SJCRH30 (cell line): ENCODE data around the gene KDM4B. TPM values are rescaled to one million over a fixed set of nuclear protein-coding genes. Genes with fewer than 3 reads are reported as not detected.
"Not testable (repeated sequence)": the region's sequence is repeated elsewhere in the genome, so short reads cannot be mapped to it uniquely, and the experiment has no call there.

Experiments used
- DNase-seq, 2 experiments: peaks; one replicate each; pipeline ENCODE4 v3.0.0-alpha.2; 2015 to 2020
- H3K27ac ChIP-seq: fragments of 250-450 bp; sonication (Bioruptor Pico); 2 replicates; pipeline ENCODE4 v1.5.1; 2020; ENCODE audit warnings: mild to moderate bottlenecking, moderate library complexity
- H3K27me3 ChIP-seq: fragments of 250-450 bp; sonication (Bioruptor Pico); 2 replicates; pipeline ENCODE4 v1.5.1; 2020; ENCODE audit warnings: mild to moderate bottlenecking, moderate library complexity
- H3K36me3 ChIP-seq: fragments of 250-450 bp; sonication (Bioruptor Pico); 2 replicates; pipeline ENCODE4 v1.5.1; 2020; ENCODE audit warnings: mild to moderate bottlenecking, moderate library complexity
- H3K4me1 ChIP-seq: fragments of 250-450 bp; sonication (Bioruptor Pico); 2 replicates; pipeline ENCODE4 v1.5.1; 2020; ENCODE audit warnings: mild to moderate bottlenecking, moderate library complexity
- H3K4me3 ChIP-seq: fragments of 250-450 bp; sonication (Bioruptor Pico); 2 replicates; pipeline ENCODE4 v1.5.1; 2020; ENCODE audit warnings: mild to moderate bottlenecking, moderate library complexity
- H3K9me3 ChIP-seq: fragments of 250-450 bp; sonication (Bioruptor Pico); replicated peaks from 2 replicates; pipeline ENCODE4 v1.5.1; 2020; ENCODE audit warnings: mild to moderate bottlenecking, moderate library complexity
- total RNA-seq: library from RNA; depleted of rRNA; stranded (reverse); fragments of >200 nt; shearing (Covaris generic); gene quantifications from 2 replicates; pipeline ENCODE4 v1.2.3, GENCODE V29; 2014

The KDM4B gene
- total RNA-seq, 1 experiment from 2014 or later, result 16.2 TPM

DNA sequence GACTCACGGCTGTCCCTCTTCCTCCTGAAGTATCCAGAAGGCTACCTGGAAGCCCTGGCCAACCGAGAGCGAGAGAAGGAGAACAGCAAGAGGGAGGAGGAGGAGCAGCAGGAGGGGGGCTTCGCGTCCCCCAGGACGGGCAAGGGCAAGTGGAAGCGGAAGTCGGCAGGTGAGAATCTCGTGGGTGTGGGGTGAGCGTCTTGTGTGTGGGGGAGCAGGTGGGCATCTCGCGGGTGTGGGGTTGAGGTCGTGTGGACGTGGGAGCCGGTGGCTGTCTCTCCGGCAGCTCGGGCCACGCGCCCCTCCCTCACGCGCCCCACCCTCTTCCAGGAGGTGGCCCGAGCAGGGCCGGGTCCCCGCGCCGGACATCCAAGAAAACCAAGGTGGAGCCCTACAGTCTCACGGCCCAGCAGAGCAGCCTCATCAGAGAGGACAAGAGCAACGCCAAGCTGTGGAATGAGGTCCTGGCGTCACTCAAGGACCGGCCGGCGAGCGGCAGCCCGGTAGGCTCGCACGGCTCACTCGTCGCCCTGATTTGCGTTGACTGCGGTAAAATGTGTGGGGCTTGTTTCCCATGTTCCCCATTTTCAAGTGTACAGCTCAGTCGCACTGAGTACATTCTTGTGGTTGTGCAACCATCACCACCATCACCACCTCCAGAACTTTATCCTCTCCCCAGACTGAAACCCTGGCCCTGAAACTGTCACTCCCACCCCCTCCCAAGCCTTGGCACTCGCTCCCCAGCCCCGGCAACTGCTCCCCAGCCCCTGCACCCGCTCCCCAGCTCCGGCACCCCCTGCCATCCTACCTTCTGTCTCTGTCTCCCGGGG, 14.4 kb upstream of the KDM4B start:
- H3K9me3 ChIP-seq, H3K27me3 ChIP-seq, DNase-seq, H3K4me1 ChIP-seq, H3K4me3 ChIP-seq, H3K27ac ChIP-seq: not testable (repeated sequence)
- H3K36me3 ChIP-seq, result peaks cover 93% of the 10 kb centered on the region

DNA sequence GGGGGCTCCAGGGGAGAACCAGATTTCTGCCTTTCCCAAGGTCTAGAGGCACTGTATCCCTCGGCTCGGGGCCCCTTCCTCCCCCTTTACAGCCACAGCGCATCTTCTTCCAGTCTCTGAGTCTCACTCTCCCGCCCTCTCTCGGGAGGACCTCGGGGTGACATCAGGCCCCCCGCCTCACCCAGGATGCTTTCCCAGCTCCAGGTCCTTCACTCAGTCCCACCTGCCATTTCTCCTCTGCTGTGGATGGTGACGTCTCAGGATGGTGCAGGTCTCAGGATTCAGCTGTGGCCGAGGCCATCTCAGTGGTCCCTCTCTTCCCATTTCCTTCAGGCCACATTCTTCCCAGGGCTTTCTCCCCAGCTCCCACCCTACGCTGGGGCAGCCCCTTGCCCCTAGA, 13.6 kb upstream of the KDM4B start:
- no peak for DNase-seq
- Histone ChIP-seq H3K36me3 (peaks cover 94% of the 10 kb centered on the region), H3K9me3 (no peaks in the 10 kb centered on the region), H3K4me3 (no peak overlapping the region), H3K4me1 (no peaks in the 10 kb centered on the region), H3K27me3 (no peaks in the 10 kb centered on the region), H3K27ac (no peak overlapping the region)

DNA sequence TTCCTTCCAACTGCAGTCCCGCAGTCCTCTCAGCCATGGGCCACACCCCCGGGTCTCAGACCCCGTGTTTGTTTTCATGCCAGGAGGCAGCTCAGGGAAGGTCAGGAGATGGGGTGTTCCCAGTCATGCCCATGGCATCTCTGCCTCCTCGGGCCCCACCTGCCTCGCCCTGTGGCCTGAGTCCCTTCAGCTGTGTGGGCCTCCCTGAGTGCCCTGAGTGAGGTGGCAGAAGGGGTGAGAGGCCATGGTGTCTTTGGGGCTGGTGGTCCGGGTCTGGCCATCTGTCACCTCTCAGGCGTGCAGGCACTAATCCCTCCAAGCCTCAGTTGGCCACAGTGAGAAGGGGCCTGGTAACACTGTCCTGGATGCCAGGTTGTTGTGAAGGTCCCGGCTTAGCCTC, 10.9 kb upstream of the KDM4B start:
- no peak overlapping the region for H3K27ac ChIP-seq
- no peaks in the 10 kb centered on the region for H3K9me3 ChIP-seq
- peaks cover 84% of the 10 kb centered on the region for H3K36me3 ChIP-seq
- H3K4me3 ChIP-seq, result no peak overlapping the region
- H3K4me1 ChIP-seq, result no peaks in the 10 kb centered on the region
- H3K27me3 ChIP-seq, result no peaks in the 10 kb centered on the region
- no peak for DNase-seq

DNA sequence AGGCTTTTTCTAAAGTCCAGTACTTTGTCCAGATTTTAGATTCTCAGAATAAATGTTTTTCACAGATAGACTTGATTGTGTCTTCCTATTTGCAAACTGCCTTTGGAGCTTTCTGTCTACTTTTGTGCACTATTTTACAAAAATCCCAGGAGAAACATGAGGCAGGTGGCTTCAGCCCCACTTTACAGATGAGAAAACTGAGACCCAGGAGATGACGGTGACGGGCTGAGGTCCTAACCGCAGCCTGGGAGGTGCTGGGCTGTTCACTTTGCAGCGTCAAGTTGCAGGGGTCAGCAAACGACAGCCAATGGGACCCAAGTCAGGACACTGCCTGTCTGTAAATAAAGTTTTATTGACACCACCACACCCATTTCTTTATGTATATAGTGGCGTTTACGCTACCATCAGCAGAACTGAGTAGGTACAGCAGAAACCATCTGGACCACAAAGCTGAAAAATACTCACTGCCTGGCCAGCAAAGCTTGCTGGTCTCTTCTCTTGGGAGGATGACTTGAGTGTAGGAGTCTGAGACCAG, 6.8 kb upstream of the KDM4B start:
- Histone ChIP-seq H3K36me3 (peaks cover 67% of the 10 kb centered on the region), H3K27ac (no peak overlapping the region)

DNA sequence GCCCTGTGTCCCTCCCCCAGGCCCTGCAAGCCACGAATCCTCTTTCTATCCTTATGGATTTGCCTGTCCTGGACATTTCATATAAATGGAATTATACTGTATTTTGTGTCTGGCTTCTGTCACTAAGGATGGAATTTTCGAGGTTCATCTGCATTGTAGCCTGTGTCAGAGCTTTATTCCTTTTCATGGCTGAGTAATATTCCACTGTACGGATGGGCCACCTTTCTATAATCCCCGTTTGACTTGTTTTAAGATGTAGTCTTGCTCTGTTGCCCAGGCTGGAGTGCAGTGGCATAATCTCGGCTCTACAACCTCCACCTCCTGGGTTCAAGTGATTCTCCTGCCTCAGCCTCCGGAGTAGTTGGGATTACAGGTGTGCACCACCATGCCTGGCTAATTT, 3.9 kb upstream of the KDM4B start:
- H3K36me3 ChIP-seq, result peaks cover 38% of the 10 kb centered on the region
- H3K4me1 ChIP-seq, result peaks cover 5% of the 10 kb centered on the region; the same call in 1 of the 2 replicates
- H3K27ac ChIP-seq, result no peak overlapping the region
- no peak for DNase-seq
- H3K27me3 ChIP-seq, result no peaks in the 10 kb centered on the region
- H3K9me3 ChIP-seq, result no peaks in the 10 kb centered on the region
- no peak overlapping the region for H3K4me3 ChIP-seq

More for the DNA sequence above, 6.8 kb upstream of the KDM4B start:
- H3K4me3 ChIP-seq, result no peak overlapping the region
- no peaks in the 10 kb centered on the region for H3K9me3 ChIP-seq
- H3K27me3 ChIP-seq, result no peaks in the 10 kb centered on the region
- no peak for DNase-seq
- H3K4me1 ChIP-seq, result no peaks in the 10 kb centered on the region

DNA sequence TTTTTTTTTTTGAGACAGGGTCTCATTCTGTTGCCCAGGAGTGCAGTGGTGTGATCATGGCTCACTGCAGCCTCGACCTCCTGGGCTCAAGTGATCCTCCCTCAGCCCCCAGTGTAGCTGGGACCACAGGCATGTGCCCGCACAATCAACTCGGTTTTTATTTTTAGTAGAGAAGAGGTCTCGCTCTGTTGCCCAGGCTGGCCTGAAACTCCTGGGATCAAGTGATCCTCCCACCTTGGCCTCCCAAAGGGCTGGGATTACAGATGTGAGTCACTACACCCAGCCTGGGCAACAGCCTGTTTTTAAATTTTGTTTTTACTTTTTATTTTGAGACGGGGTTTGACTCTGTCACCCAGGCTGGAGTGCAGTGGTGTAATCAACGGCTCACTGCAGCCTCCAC, 2.3 kb upstream of the KDM4B start:
- Histone ChIP-seq H3K27me3 (no peaks in the 10 kb centered on the region), H3K4me3 (no peak overlapping the region), H3K4me1 (peaks cover 5% of the 10 kb centered on the region; the same call in 1 of the 2 replicates), H3K9me3 (no peaks in the 10 kb centered on the region), H3K27ac (no peak overlapping the region), H3K36me3 (peaks cover 33% of the 10 kb centered on the region)
- DNase-seq, result no peak

DNA sequence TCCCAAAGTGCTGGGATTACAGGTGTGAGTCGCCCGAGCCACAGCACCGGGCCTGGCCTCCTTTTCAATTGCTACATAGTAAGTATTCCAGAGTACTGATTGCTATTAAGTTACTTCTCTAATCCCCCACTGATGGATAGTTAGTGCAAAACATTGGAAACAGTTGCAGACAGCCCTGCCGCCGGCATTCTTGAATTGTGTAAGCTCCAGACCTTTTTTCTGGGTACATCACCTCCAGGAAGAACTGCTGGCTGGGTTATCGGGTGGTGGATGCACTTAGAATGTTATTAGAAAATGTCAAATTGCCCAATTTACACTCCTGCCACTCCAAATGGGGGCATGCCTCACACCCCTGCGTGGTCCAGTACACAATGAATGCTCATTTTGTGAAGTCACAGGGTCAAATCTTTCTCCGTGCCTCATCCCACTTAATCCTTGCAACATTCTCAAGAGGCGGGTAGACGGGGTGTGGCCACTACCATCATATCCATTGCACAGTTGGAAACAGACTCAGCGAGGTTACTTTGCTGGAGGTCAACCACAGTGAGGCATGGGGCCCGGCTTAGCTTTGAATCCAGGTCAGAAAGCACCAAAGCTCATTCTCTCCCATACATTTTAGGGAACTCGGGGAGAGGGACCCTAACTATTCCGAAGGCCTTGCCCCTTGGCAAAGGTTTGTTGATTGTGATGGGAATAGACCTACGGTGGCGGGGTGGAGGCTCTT, 1.0 kb upstream of the KDM4B start:
- no peak overlapping the region for H3K27ac ChIP-seq
- H3K4me1 ChIP-seq, result peaks cover 5% of the 10 kb centered on the region; the same call in 1 of the 2 replicates
- no peaks in the 10 kb centered on the region for H3K27me3 ChIP-seq
- peaks cover 22% of the 10 kb centered on the region for H3K36me3 ChIP-seq
- H3K4me3 ChIP-seq, result peak overlapping the region; percentile 17
- no peaks in the 10 kb centered on the region for H3K9me3 ChIP-seq
- DNase-seq, result peak in 1 of 2 experiments; percentile 49

DNA sequence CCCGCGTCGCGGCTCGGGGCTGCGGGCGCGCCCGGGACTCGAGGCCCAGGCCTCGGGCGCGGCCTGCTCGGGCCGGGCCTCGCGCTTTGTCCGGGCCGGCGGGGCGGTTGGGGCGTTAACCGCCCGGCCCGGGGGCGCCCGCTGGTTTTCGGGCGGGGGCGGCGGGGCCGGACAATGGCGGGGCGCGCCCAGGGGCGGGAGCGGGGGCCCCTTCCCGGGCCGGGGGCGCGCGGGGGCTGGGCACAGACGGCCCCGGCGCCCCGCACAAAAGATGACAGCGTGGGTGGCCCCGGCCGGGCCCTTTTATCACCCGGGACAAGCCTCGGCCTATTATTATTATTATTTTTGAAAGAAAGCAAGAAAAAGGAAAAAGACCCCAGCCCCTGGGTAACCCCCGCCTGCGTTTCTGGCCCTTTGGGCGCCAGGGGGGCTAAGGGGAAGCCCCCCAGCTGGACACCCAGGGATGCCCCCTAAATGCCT, 419 bp downstream of the KDM4B start:
- H3K27me3 ChIP-seq, result no peaks in the 10 kb centered on the region
- peak overlapping the region; percentile 66 for H3K4me3 ChIP-seq
- H3K27ac ChIP-seq, result no peak overlapping the region
- peaks cover 12% of the 10 kb centered on the region for H3K36me3 ChIP-seq
- DNase-seq, result no peak
- H3K4me1 ChIP-seq, result peaks cover 5% of the 10 kb centered on the region; the same call in 1 of the 2 replicates
- H3K9me3 ChIP-seq, result no peaks in the 10 kb centered on the region

DNA sequence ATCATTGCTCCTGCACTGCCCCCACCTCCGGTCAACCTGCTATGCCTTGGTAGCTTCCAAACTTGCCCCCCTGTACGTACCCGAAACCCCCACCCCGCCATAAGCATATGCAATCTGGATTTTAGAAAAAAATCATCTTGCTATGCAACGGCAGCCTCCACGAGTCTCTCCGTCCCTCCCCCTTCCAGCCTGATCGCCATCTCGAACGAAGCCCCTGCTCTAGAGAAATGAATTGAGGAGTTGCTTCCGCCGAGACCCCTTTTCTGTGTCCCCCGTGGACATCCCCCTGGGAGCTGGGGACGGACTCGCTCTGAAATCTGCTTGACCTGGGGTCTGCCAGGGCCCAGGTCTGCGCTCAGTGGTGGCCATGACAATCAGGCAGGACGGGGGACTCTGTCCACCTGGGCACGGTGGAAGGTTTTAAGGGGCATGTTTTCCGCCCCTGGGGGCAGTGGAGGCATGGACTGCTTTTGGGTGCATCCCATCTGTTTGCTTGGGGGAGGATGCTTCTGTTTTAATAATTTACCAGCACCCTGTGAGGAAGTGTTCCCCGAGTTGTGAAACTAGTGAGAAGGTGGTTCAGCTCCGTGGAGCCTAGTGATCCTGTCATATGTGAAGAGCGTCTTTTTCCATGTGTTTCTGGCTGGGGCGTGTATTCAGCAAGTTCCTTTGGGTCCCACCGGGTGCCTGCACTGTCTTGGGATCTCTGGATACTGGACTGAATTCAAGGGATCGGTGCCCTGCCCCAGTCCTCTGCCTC, 1.0 kb downstream of the KDM4B start:
- Histone ChIP-seq H3K36me3 (peaks cover 6% of the 10 kb centered on the region), H3K4me1 (peaks cover 5% of the 10 kb centered on the region; the same call in 1 of the 2 replicates), H3K27me3 (no peaks in the 10 kb centered on the region), H3K4me3 (peak overlapping the region; percentile 66), H3K9me3 (no peaks in the 10 kb centered on the region), H3K27ac (no peak overlapping the region)
- peak in 1 of 2 experiments; percentile 35 for DNase-seq

DNA sequence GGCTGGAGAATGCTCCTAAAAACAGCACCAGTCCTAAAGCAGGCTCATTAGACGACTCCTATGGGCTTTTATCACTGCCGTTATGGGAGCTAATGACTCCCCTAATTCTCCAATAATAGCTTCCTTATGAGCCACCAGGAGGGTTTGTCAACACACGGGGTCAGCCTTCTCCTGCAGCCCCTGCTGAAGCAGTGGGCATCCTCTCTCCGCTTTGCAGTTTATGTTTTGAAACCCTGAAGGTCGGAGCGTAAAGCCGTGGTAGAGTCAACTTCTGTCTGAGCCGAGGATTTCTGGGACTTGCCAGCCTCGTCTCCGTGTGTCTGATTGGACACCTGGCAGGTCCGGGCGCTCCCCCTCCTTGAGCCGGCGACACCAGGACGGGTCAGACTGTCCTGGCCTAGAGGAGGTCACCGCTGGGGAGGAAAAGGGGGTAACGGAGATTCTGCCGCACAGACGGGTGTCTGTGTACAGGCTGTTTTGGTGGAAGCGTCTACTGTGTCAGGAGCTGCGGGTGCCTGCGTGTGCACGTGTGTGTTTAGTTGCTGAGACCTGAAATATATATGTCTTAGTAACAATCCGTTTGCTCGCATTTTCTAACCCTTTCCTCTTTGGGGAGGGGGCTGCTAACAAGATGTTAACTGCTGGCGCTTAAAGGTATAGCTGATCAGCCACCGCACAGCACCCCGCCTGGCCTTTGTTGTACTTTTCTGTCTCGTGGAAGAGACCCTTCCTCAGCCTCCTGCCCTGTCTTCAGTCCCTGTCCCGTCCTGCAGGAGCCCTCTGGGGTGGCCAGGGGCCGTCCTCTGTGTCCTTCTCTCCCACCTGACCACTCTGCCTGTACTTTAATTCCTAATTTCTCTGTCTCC, 1.9 kb downstream of the KDM4B start:
- Histone ChIP-seq H3K4me1 (peaks cover 5% of the 10 kb centered on the region; the same call in 1 of the 2 replicates), H3K27ac (no peak overlapping the region), H3K9me3 (no peaks in the 10 kb centered on the region), H3K27me3 (no peaks in the 10 kb centered on the region), H3K36me3 (peaks cover 2% of the 10 kb centered on the region; the same call in 1 of the 2 replicates), H3K4me3 (peak overlapping the region; percentile 66)
- no peak for DNase-seq

DNA sequence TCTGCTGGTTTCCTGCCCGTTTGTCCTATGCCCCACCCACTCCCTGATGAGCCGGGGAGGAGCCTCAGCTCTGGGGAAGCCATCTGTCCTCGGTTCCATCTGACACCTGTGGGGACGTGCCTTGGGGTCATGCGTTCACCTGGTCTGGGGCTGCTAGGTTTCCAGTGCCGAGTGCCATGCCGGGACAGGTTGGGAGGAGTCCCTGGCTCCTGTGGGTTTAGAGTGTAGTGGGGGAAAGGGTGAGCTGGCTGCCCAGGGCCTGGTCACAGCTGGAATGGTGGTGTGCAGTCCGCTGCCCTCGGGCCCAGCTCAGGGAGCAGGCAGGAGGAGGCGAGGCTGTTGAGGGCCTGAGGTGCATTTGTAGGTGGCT, 2.5 kb downstream of the KDM4B start:
- Histone ChIP-seq H3K27me3 (no peaks in the 10 kb centered on the region), H3K4me1 (peaks cover 5% of the 10 kb centered on the region; the same call in 1 of the 2 replicates), H3K4me3 (peak overlapping the region; percentile 66), H3K27ac (no peak overlapping the region), H3K36me3 (no peaks in the 10 kb centered on the region), H3K9me3 (no peaks in the 10 kb centered on the region)
- no peak for DNase-seq

DNA sequence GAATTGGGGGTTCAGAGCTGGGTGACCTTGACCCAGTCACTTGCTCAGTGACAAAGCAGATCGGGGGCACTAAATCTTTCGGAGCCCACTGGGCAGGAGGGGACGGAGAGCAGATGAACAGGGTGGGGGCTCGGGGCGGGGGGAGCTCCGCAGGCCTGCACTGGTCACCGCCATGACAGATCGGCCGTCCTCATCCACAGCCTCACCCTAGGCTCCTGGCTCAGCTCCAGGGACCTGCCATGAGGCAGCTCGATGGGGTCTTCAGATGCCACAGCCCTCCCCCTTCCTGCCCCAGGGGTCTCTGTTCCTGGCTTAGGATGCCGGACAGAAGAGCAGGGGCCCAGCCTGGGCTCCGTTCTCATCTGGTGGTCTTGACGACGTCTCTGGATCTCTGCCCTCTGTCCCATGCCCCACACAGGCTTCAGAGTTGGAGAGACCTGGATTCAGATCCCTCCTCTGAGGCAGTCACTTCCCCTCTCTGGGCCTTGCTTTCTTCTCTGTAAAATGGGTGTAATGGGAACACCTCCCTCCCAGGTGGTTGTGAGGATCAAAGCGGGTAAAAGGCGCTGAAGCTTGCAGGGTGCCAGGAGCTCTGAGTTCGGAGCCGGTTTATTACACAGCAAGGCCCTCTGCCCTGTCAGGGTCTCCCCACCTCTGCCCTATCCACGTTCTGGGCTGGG, 3.0 kb downstream of the KDM4B start:
- no peak overlapping the region for H3K4me3 ChIP-seq
- H3K27ac ChIP-seq, result no peak overlapping the region
- H3K9me3 ChIP-seq, result no peaks in the 10 kb centered on the region
- no peaks in the 10 kb centered on the region for H3K36me3 ChIP-seq
- no peak for DNase-seq
- no peaks in the 10 kb centered on the region for H3K27me3 ChIP-seq
- peaks cover 8% of the 10 kb centered on the region for H3K4me1 ChIP-seq

DNA sequence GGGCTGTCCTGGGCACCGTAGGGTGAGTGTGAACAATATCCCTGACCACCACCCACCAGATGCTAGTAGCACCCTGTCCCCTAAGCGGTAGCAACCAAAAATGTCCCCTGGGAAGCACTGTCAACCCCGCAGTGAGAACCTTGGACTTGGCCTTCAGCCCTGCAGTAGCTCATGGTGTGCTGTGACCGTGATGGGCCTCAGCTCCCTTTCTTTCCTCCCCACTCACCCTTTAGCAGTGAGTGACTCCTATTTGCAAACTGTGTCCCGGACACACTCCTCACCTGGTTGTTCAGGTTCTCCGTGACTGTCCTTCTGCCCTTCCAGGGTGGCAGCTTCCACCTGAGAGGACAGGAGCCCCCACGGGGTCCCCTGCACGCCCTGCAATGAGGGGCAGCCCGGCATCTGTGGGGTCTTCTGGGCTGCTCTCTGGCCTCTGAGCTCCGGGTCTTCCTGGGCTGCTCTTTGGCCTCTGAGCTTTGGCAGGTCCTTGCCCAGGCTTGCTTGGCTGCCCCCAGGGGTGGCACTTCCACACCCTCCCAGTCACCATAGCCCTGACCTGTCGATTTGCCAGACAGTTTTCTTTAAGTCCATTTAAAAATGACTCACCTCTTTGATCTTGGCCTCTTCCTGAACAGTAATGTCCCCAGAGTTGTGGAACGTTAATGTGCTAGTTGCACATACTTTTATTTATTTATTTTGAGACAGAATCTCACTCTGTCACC, 3.8 kb downstream of the KDM4B start:
- peaks cover 15% of the 10 kb centered on the region for H3K4me1 ChIP-seq

More for the DNA sequence above, 3.8 kb downstream of the KDM4B start:
- Histone ChIP-seq H3K36me3 (no peaks in the 10 kb centered on the region), H3K9me3 (no peaks in the 10 kb centered on the region), H3K27ac (no peak overlapping the region), H3K27me3 (no peaks in the 10 kb centered on the region), H3K4me3 (no peak overlapping the region)
- no peak for DNase-seq
